Natural killer cell treated with Interleukin-12 subunit alpha and Interleukin-12 subunit beta and Interleukin-15 and Interleukin-18, amount 100 ng/mL, for 72 hours (primary cell): ENCODE measurements around the gene SPINT1. TPM values are rescaled to one million over a fixed set of nuclear protein-coding genes. Genes with fewer than 3 reads are reported as not detected.

Experiments
- ATAC-seq, 2 donors: fragments of 150-1000 bp; cut with Tn5 transposase in 1 of 2; sonication (Bioruptor Pico), chemical (Tn5 transposase) in 1 of 2; 2 replicates each; pipeline ENCODE4 v1.10.0; 2021
- DNase-seq: peaks from one replicate; pipeline ENCODE4 v3.0.0; 2022; ENCODE audit warnings: low spot score
- H3K27ac Mint-ChIP-seq, 2 donors: 1 replicate in 1 of 2; 2 replicates in 1 of 2; pipeline ENCODE4 v1.8.0; 2022; ENCODE audit warnings: mixed read lengths in 2 of 2, mild to moderate bottlenecking in 1 of 2, moderate library complexity in 1 of 2
- H3K27me3 Mint-ChIP-seq, 2 donors: 1 replicate in 1 of 2; 2 replicates in 1 of 2; pipeline ENCODE4 v1.8.0; 2022; ENCODE audit warnings: mixed read lengths in 2 of 2
- H3K36me3 Mint-ChIP-seq: one replicate; pipeline ENCODE4 v1.8.0; 2022; ENCODE audit warnings: mixed read lengths
- H3K4me1 Mint-ChIP-seq, 2 donors: 1 replicate in 1 of 2; 2 replicates in 1 of 2; pipeline ENCODE4 v1.8.0; 2022; ENCODE audit warnings: low read depth in 2 of 2, mixed read lengths in 2 of 2, mild to moderate bottlenecking in 1 of 2
- H3K4me3 Mint-ChIP-seq: one replicate; pipeline ENCODE4 v1.8.0; 2022; ENCODE audit warnings: mixed read lengths
- H3K9me3 Mint-ChIP-seq: 2 replicates; pipeline ENCODE4 v1.8.0; 2022; ENCODE audit warnings: mixed read lengths
- total RNA-seq, 2 donors: library from RNA; stranded (reverse); gene quantifications; one replicate each; pipeline ENCODE4 v1.2.3, GENCODE V29; 2022

The SPINT1 gene
- total RNA-seq, 2 donors from 2014 or later = 1.0 to 1.5 TPM

- Mint-ChIP-seq H3K4me3 (peak overlapping the region; percentile 96), H3K9me3 (no peaks in the 10 kb centered on the region), H3K4me1 (peaks cover 44 to 45% of the 10 kb centered on the region in 2 donors), H3K36me3 (no peaks in the 10 kb centered on the region), H3K27me3 (peaks cover 0 to 6% of the 10 kb centered on the region in 2 donors), H3K27ac (peak overlapping the region; percentile 91 to 96)
- ATAC-seq = peak; percentile 60 to 72
- DNase-seq = peak; percentile 80
Measured at GRCh38 chr15:40894681-40895448, 51.0 kb downstream of the SPINT1 start.

GRCh38 chr15:40899536-40900207 is 55.8 kb downstream of the SPINT1 start:
- no peak for ATAC-seq
- no peaks in the 10 kb centered on the region for H3K36me3 Mint-ChIP-seq
- no peak overlapping the region for H3K27ac Mint-ChIP-seq

GRCh38 chr15:40900256-40901052 is 56.6 kb downstream of the SPINT1 start:
- H3K27ac Mint-ChIP-seq = no peak overlapping the region
- H3K4me3 Mint-ChIP-seq = no peak overlapping the region

More at GRCh38 chr15:40899536-40900207, 55.8 kb downstream of the SPINT1 start:
- DNase-seq = peak; percentile 58
- no peaks in the 10 kb centered on the region for H3K27me3 Mint-ChIP-seq
- H3K4me3 Mint-ChIP-seq = no peak overlapping the region
- peaks cover 32 to 43% of the 10 kb centered on the region in 2 donors for H3K4me1 Mint-ChIP-seq
- H3K9me3 Mint-ChIP-seq = no peaks in the 10 kb centered on the region

GRCh38 chr15:40901053-40901443 is 57.2 kb downstream of the SPINT1 start:
- no peaks in the 10 kb centered on the region for H3K36me3 Mint-ChIP-seq
- no peaks in the 10 kb centered on the region for H3K27me3 Mint-ChIP-seq
- no peak overlapping the region for H3K4me3 Mint-ChIP-seq
- ATAC-seq (no peak), DNase-seq (no peak)
- peaks cover 20 to 33% of the 10 kb centered on the region in 2 donors for H3K4me1 Mint-ChIP-seq
- no peak overlapping the region for H3K27ac Mint-ChIP-seq
- H3K9me3 Mint-ChIP-seq = no peaks in the 10 kb centered on the region

More at GRCh38 chr15:40900256-40901052, 56.6 kb downstream of the SPINT1 start:
- Mint-ChIP-seq H3K27me3 (no peaks in the 10 kb centered on the region), H3K4me1 (peaks cover 24 to 39% of the 10 kb centered on the region in 2 donors), H3K9me3 (no peaks in the 10 kb centered on the region), H3K36me3 (no peaks in the 10 kb centered on the region)
- DNase-seq (peak; percentile 59), ATAC-seq (no peak)

GRCh38 chr15:40902605-40903561 is 59.0 kb downstream of the SPINT1 start:
- ATAC-seq = peak; percentile 37 to 69
- H3K9me3 Mint-ChIP-seq = no peaks in the 10 kb centered on the region
- H3K4me1 Mint-ChIP-seq = peaks cover 22 to 34% of the 10 kb centered on the region in 2 donors
- no peaks in the 10 kb centered on the region for H3K36me3 Mint-ChIP-seq
- DNase-seq = peak; percentile 65
- H3K27ac Mint-ChIP-seq = peak overlapping the region; percentile 26 to 60
- no peaks in the 10 kb centered on the region for H3K27me3 Mint-ChIP-seq
- peak overlapping the region; percentile 39 for H3K4me3 Mint-ChIP-seq

- H3K27ac Mint-ChIP-seq = no peak overlapping the region
- no peaks in the 10 kb centered on the region for H3K27me3 Mint-ChIP-seq
- no peak overlapping the region for H3K4me3 Mint-ChIP-seq
- H3K36me3 Mint-ChIP-seq = no peaks in the 10 kb centered on the region
- H3K4me1 Mint-ChIP-seq = peaks cover 22 to 33% of the 10 kb centered on the region in 2 donors
- H3K9me3 Mint-ChIP-seq = no peaks in the 10 kb centered on the region
- peak; percentile 28 for DNase-seq
- no peak for ATAC-seq
Measured at GRCh38 chr15:40904552-40905201, 60.8 kb downstream of the SPINT1 start.

- no peaks in the 10 kb centered on the region for H3K9me3 Mint-ChIP-seq
- DNase-seq (peak; percentile 74), ATAC-seq (peak; percentile 83 to 85)
- H3K27ac Mint-ChIP-seq = peak overlapping the region in 1 of 2 donors; percentile 31
- no peaks in the 10 kb centered on the region for H3K36me3 Mint-ChIP-seq
- H3K4me3 Mint-ChIP-seq = peak overlapping the region; percentile 58
- H3K4me1 Mint-ChIP-seq = peaks cover 22 to 24% of the 10 kb centered on the region in 2 donors
- no peaks in the 10 kb centered on the region for H3K27me3 Mint-ChIP-seq
Measured at GRCh38 chr15:40906091-40906990, 62.5 kb downstream of the SPINT1 start.

GRCh38 chr15:40906991-40907802 is 63.3 kb downstream of the SPINT1 start:
- H3K36me3 Mint-ChIP-seq = no peaks in the 10 kb centered on the region
- peak; percentile 72 for DNase-seq
- peaks cover 20 to 24% of the 10 kb centered on the region in 2 donors for H3K4me1 Mint-ChIP-seq
- H3K9me3 Mint-ChIP-seq = no peaks in the 10 kb centered on the region
- H3K4me3 Mint-ChIP-seq = peak overlapping the region; percentile 58
- H3K27ac Mint-ChIP-seq = peak overlapping the region; percentile 51 to 84
- no peaks in the 10 kb centered on the region for H3K27me3 Mint-ChIP-seq
- peak; percentile 45 to 54 for ATAC-seq

Other genes with a start within 250 kb of the SPINT1 start
- gene KNL1, start 249.8 kb upstream of the SPINT1 start, total RNA-seq = 10 to 100 TPM; 20.1 to 48.6 TPM
- 10 to 100 TPM; 36.2 to 59.6 TPM for gene RAD51, start 148.9 kb upstream of the SPINT1 start, total RNA-seq
- gene RMDN3, start 88.8 kb upstream of the SPINT1 start, total RNA-seq = 10 to 100 TPM; 35.9 to 72.6 TPM
- gene GCHFR, start 80.0 kb upstream of the SPINT1 start, total RNA-seq = 10 to 100 TPM in 1 of 2 donors, 1 to 10 TPM in 1; 9.1 to 14.4 TPM
- gene C15orf62, start 74.1 kb upstream of the SPINT1 start, total RNA-seq = under 1 TPM; 0.12 to 0.22 TPM
- gene ZFYVE19, start 37.0 kb upstream of the SPINT1 start, total RNA-seq = 10 to 100 TPM; 17.2 to 39.1 TPM
- gene DNAJC17, start 36.6 kb upstream of the SPINT1 start, total RNA-seq = 10 to 100 TPM; 40.4 to 62.6 TPM
- gene PPP1R14D, start 15.3 kb upstream of the SPINT1 start, total RNA-seq = not detected
- gene RHOV, start 30.2 kb downstream of the SPINT1 start, total RNA-seq = not detected
- 10 to 100 TPM; 22.8 to 27.3 TPM for gene VPS18, start 50.4 kb downstream of the SPINT1 start, total RNA-seq
- gene DLL4, start 85.3 kb downstream of the SPINT1 start, total RNA-seq = under 1 TPM in 1 of 2 donors, not detected in 1; 0.17 TPM
- 10 to 100 TPM in 1 of 2 donors, 1 to 10 TPM in 1; 7.7 to 13.1 TPM for gene CHAC1, start 109.4 kb downstream of the SPINT1 start, total RNA-seq